ENCODE data around the gene EXOC6B.

GRCh38 chr2:72180351-72180750 is 645.5 kb downstream of the EXOC6B start:
- TF ChIP-seq CTCF (IDR thresholded peaks at IDR 0.05) = no peak
- TF ChIP-seq POLR2A (IDR thresholded peaks at IDR 0.05) = no peak
